ENCODE measurements around the gene LHX3. TPM values are rescaled to one million over a fixed set of nuclear protein-coding genes. Genes with fewer than 3 reads are reported as not detected.

Gene LHX3
- total and polyA plus RNA-seq, 8 donors: not detected

DNA sequence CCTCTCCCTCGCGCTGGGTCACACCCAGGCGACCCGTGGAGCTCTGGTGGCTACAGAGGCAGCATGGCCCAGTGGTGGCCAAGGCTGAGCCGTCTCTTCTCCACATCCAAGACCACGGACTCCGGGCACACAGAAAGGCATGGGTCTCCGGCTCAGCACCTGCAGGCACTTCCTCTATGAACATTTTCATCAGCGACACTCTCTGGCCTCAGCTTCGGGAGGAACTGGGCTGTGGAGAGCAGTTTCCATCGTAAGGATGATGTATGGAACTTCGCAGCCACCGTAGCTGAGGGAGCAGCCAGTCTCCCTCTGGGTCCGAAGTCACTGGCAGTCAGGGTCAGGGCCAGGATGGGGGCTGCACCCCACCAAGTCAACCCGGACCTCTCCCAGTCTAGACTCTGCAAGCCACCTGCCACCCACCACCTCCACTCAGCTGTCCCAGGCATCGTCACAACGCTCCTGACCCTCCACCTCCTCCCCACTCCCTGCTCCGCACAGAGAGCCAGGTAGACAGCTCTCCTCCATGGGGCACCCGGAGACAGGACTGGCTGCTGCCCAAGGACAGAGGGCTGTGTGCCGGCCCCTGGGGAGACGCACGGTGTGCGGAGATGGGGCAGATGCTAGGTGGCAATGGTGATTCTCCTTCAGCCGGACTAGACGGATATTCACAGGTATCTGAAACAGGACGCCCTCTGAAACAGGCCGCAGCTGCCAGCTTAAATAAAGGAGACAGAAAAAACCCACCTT, 31.0 kb upstream of the LHX3 start:
- H3K9me3 ChIP-seq: no peaks in the 10 kb centered on the region
- no peak overlapping the region for H3K4me3 ChIP-seq
- ATAC-seq (no peak), DNase-seq (peak in 1 of 4 donors; percentile 58)
- H3K27me3 ChIP-seq: no peaks in the 10 kb centered on the region
- peaks cover 0 to 20% of the 10 kb centered on the region in 2 donors for H3K36me3 ChIP-seq
- TF ChIP-seq, protein P1, sequence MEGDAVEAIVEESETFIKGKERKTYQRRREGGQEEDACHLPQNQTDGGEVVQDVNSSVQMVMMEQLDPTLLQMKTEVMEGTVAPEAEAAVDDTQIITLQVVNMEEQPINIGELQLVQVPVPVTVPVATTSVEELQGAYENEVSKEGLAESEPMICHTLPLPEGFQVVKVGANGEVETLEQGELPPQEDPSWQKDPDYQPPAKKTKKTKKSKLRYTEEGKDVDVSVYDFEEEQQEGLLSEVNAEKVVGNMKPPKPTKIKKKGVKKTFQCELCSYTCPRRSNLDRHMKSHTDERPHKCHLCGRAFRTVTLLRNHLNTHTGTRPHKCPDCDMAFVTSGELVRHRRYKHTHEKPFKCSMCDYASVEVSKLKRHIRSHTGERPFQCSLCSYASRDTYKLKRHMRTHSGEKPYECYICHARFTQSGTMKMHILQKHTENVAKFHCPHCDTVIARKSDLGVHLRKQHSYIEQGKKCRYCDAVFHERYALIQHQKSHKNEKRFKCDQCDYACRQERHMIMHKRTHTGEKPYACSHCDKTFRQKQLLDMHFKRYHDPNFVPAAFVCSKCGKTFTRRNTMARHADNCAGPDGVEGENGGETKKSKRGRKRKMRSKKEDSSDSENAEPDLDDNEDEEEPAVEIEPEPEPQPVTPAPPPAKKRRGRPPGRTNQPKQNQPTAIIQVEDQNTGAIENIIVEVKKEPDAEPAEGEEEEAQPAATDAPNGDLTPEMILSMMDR (IDR thresholded peaks at IDR 0.05): no peak
- intact Hi-C loops (cut with DNase I): no loop called here
- no peak overlapping the region for H3K27ac ChIP-seq
- peaks cover 0 to 24% of the 10 kb centered on the region in 2 donors for H3K4me1 ChIP-seq

DNA sequence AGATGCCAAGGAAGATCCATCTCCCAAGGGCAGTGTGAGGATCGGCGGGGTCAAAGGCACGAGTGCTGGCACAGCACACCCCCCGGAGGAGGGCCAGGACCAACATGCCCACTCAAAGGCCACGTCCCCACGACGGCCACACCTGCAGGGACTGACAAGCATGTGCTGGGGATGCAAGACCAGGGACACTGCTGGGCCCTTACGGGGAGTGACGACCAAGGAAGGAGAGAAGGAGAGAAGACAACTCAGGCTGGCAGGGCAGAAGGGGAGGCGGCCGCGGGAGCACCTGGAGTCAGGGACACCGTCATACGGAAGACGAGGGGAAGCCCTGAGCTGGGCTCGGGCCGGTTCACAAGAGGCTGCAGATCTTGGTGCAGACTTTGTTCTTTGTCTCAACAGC, 30.2 kb upstream of the LHX3 start:
- peaks cover 0 to 20% of the 10 kb centered on the region in 2 donors for H3K36me3 ChIP-seq
- no peaks in the 10 kb centered on the region for H3K9me3 ChIP-seq
- H3K27ac ChIP-seq: no peak overlapping the region
- TF ChIP-seq, protein P1 (IDR thresholded peaks at IDR 0.05): no peak
- H3K4me3 ChIP-seq: no peak overlapping the region
- H3K27me3 ChIP-seq: no peaks in the 10 kb centered on the region
- intact Hi-C loops (cut with DNase I): no loop called here
- peak in 1 of 4 donors; percentile 75 for DNase-seq
- peaks cover 0 to 24% of the 10 kb centered on the region in 2 donors for H3K4me1 ChIP-seq
- ATAC-seq: no peak

DNA sequence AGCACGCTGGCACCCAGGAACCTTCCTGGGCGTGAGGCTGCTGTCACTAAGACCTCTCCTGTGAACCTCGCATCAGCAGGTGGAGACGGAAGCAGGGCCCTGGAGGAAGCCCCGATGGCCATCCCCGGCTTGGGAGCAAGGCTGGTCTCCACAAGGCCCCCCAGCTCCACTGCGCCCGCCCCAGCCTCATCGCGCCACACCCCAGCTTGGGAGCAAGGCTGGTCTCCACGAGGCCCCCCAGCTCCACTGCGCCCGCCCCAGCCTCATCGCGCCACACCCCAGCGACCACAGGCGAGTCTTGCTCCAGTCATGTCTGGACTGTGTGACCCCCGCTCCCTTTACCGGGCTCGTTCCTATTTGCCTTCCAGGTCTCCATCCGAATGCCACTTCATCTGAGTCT, 29.7 kb upstream of the LHX3 start:
- TF ChIP-seq, protein P1 (IDR thresholded peaks at IDR 0.05): no peak
- H3K36me3 ChIP-seq: peaks cover 0 to 20% of the 10 kb centered on the region in 2 donors
- no peaks in the 10 kb centered on the region for H3K9me3 ChIP-seq
- ATAC-seq: no peak
- no peak overlapping the region for H3K27ac ChIP-seq
- no peak overlapping the region for H3K4me3 ChIP-seq
- intact Hi-C loops (cut with DNase I): no loop called here
- peaks cover 0 to 21% of the 10 kb centered on the region in 2 donors for H3K4me1 ChIP-seq
- H3K27me3 ChIP-seq: no peaks in the 10 kb centered on the region
- peak in 1 of 4 donors; percentile 74 for DNase-seq

DNA sequence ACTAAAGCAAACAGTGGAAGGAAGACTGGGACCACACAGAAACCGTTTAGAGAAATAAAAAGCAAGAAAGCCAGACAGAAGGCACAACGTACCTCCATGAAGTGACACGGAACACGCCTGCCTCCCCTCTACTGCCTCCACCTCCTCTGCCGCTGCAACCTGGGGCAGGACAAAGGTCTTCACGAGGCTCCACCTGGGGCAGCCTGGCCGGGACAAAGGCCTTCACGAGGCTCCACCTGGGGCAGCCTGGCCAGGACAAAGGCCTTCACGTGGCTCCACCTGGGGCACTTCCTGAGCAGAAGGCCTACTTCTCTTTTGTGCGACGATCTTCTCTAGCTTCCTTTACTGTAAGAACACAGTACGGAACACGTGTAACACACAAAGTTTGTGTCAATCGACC, 28.9 kb upstream of the LHX3 start:
- DNase-seq (peak in 1 of 4 donors; percentile 24), ATAC-seq (no peak)
- TF ChIP-seq, protein P1 (IDR thresholded peaks at IDR 0.05): no peak
- H3K36me3 ChIP-seq: peaks cover 0 to 20% of the 10 kb centered on the region in 2 donors
- no peaks in the 10 kb centered on the region for H3K27me3 ChIP-seq
- H3K4me3 ChIP-seq: no peak overlapping the region
- no peaks in the 10 kb centered on the region for H3K9me3 ChIP-seq
- no peak overlapping the region for H3K27ac ChIP-seq
- H3K4me1 ChIP-seq: peaks cover 0 to 15% of the 10 kb centered on the region in 2 donors
- intact Hi-C loops (cut with DNase I): no loop called here

DNA sequence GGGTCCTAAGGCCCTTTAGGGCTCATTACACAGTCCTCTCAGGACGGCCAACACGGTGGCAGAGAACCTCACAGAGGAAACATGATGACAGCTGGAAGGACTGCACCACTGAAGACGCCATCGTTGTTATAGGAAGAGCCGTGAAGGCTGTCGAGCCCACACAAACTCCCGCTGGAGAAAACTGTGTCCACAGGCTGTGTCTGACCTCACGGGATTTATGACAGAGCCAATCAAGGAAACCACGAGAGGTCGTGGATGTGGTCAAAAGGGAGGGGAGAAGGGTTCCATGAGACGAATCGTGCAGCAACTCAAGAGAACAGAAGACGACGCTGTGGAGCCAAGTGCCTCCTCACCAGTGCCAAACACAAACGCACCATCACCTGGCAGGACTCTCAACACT, 28.5 kb upstream of the LHX3 start:
- H3K4me1 ChIP-seq: peaks cover 0 to 13% of the 10 kb centered on the region in 2 donors
- DNase-seq (peak in 1 of 4 donors; percentile 11), ATAC-seq (no peak)
- H3K36me3 ChIP-seq: peaks cover 0 to 20% of the 10 kb centered on the region in 2 donors
- H3K4me3 ChIP-seq: no peak overlapping the region
- no peaks in the 10 kb centered on the region for H3K27me3 ChIP-seq
- H3K27ac ChIP-seq: no peak overlapping the region
- intact Hi-C loops (cut with DNase I): no loop called here
- TF ChIP-seq, protein P1 (IDR thresholded peaks at IDR 0.05): no peak
- no peaks in the 10 kb centered on the region for H3K9me3 ChIP-seq

Data from left lung (tissue), 10 donors.